C4-2B (cell line): Measurements from ENCODE around the gene CCND1.

Source experiments
- CTCF ChIP-seq: fragments of 450-650 bp; conservative IDR thresholded peaks from 2 replicates; pipeline ENCODE4 v1.5.1; 2017; ENCODE audit warnings: mild to moderate bottlenecking
- ZFX ChIP-seq: fragments of 450-650 bp; IDR thresholded peaks from 2 replicates; pipeline ENCODE4 v1.6.1; 2017

- TF ChIP-seq CTCF: no peak
- TF ChIP-seq ZFX: no peak
These were observed 33.4 kb downstream of the CCND1 start for GRCh38 chr11:69674267-69674885.
